Lung (tissue), 12 donors: ENCODE results near the gene PTPN14. TPM values are rescaled to one million over a fixed set of nuclear protein-coding genes. Genes with fewer than 3 reads are reported as not detected.

ENCODE experiments used
- ATAC-seq: fragments of 200-7000 bp; cut with Tn5 transposase; one replicate; pipeline ENCODE4 v1.9.1; 2020; ENCODE audit warnings: moderate number of reproducible peaks; ENCODE audit not compliant: insufficient read depth, low FRiP score
- DNase-seq, 3 donors: peaks; one replicate each; pipeline ENCODE4 v3.0.0-alpha.2; 2013 to 2017
- H3K27ac ChIP-seq, 2 donors: one replicate each; pipeline ENCODE4 v1.5.1; 2013; ENCODE audit warnings: mild to moderate bottlenecking in 2 of 2, moderate library complexity in 2 of 2, control low read depth in 1 of 2, inconsistent platforms in 1 of 2, low read depth in 1 of 2, low read length in 1 of 2
- H3K27me3 ChIP-seq, 3 donors: one replicate each; pipeline ENCODE4 v1.5.1; 2013; ENCODE audit warnings: low read length in 2 of 3; ENCODE audit not compliant: control insufficient read depth in 3 of 3, insufficient read depth in 3 of 3
- H3K36me3 ChIP-seq, 4 donors: one replicate each; pipeline ENCODE4 v1.5.1; 2013; ENCODE audit warnings: low read length in 4 of 4, mild to moderate bottlenecking in 1 of 4, moderate library complexity in 1 of 4; ENCODE audit not compliant: control insufficient read depth in 4 of 4, insufficient read depth in 4 of 4
- H3K4me1 ChIP-seq, 5 donors: one replicate each; pipeline ENCODE4 v1.5.1; 2013; ENCODE audit warnings: low read length in 5 of 5, mild to moderate bottlenecking in 2 of 5, moderate library complexity in 1 of 5; ENCODE audit not compliant: control insufficient read depth in 5 of 5, insufficient read depth in 5 of 5
- H3K4me3 ChIP-seq: one replicate; pipeline ENCODE4 v1.5.1; 2013; ENCODE audit warnings: mild to moderate bottlenecking, control low read depth, moderate library complexity
- H3K9ac ChIP-seq, 2 donors: one replicate each; pipeline ENCODE4 v1.5.1; 2013; ENCODE audit warnings: low read length in 2 of 2, control low read depth in 1 of 2; ENCODE audit not compliant: insufficient read depth in 1 of 2
- H3K9me3 ChIP-seq, 4 donors: one replicate each; pipeline ENCODE4 v1.5.1; 2013; ENCODE audit warnings: low read length in 3 of 4, mild to moderate bottlenecking in 1 of 4, moderate library complexity in 1 of 4; ENCODE audit not compliant: control insufficient read depth in 4 of 4, insufficient read depth in 3 of 4
- WGBS, 2 donors: extraction: QIAGEN DNeasy Blood & Tissue Kit; methylation state at CpG; one replicate each; pipeline ENCODE4 v1.1.7; 2013; 5-methylcytosine and 5-hydroxymethylcytosine counted together
- polyA plus RNA-seq, 2 donors: library from polyadenylated mRNA; stranded (reverse); fragments of 200-250 nt; gene quantifications; one replicate each; pipeline ENCODE4 v1.2.1, GENCODE V29; 2013
- total RNA-seq, 2 donors: library from RNA; depleted of rRNA in 1 of 2; stranded (reverse); fragments of >200 nt in 1 of 2; gene quantifications; one replicate each; pipeline ENCODE4 v1.2.1, GENCODE V29; 2014 to 2021
- TF ChIP-seq, protein P1 (sequence below): IDR thresholded peaks from 2 replicates; pipeline ENCODE4 v1.5.1; 2012; ENCODE audit warnings: mild to moderate bottlenecking; ENCODE audit errors: control extremely low read depth, extremely low read depth
- donor health status: control.
- donor health status: control.
- donor health status: Bipolar disorder and iron deficiency.
- donor health status: healthy.
- donor health status: DM: yes; HTN: yes; CAD: no.

PTPN14 gene
- total and polyA plus RNA-seq, 4 donors, result 4.4 to 43.2 (median 15.2) TPM

DNA sequence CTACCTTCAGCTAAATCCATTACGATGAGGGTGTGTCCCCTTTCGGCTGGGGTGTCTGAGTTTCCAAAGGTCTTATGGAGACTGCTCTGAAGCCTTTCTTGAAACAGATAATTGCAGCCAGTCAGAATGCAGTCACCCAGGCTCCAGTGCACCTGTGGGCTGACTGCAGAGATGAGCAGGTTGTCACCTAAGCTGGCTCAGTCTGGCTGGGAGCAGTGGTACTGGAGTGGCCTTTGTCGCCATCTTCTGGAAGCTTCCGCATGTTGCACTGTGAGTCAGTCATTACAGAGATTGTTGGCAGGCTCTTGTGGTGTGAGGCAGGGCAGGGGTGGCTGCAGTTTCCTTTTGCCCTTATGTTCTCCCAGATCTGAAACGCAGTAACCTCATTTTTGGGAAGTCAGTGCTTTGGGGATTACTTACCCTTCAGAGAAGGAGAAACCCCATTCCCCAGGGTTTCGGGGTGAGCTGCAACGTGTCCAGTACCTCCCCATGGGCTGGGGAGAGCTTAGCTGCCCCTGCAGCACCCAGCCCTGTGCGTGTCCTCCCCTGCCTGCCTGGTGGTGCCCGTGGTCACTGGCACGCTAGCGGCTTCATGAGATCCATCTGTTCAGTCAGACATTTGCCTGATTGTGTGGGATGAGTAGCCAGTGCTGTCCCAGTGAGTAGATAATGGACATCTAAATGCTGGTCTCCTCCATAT is 222.5 kb downstream of the PTPN14 start:
- TF ChIP-seq, protein P1, sequence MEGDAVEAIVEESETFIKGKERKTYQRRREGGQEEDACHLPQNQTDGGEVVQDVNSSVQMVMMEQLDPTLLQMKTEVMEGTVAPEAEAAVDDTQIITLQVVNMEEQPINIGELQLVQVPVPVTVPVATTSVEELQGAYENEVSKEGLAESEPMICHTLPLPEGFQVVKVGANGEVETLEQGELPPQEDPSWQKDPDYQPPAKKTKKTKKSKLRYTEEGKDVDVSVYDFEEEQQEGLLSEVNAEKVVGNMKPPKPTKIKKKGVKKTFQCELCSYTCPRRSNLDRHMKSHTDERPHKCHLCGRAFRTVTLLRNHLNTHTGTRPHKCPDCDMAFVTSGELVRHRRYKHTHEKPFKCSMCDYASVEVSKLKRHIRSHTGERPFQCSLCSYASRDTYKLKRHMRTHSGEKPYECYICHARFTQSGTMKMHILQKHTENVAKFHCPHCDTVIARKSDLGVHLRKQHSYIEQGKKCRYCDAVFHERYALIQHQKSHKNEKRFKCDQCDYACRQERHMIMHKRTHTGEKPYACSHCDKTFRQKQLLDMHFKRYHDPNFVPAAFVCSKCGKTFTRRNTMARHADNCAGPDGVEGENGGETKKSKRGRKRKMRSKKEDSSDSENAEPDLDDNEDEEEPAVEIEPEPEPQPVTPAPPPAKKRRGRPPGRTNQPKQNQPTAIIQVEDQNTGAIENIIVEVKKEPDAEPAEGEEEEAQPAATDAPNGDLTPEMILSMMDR, result peak; percentile 93
- Histone ChIP-seq H3K36me3 (peaks cover 2 to 24% (median 17%) of the 10 kb centered on the region in 4 donors), H3K9me3 (no peaks in the 10 kb centered on the region), H3K27ac (peak overlapping the region in 1 of 2 donors; percentile 80), H3K4me3 (no peak overlapping the region), H3K9ac (no peak overlapping the region), H3K27me3 (no peaks in the 10 kb centered on the region), H3K4me1 (peaks cover 0 to 3% (median 0%) of the 10 kb centered on the region in 5 donors)
- WGBS, 2 donors, result 65 to 67% methylated on average over 11 of the region's 11 CpGs
- ATAC-seq (peak; percentile 91), DNase-seq (peak; percentile 78 to 86 (median 80))

DNA sequence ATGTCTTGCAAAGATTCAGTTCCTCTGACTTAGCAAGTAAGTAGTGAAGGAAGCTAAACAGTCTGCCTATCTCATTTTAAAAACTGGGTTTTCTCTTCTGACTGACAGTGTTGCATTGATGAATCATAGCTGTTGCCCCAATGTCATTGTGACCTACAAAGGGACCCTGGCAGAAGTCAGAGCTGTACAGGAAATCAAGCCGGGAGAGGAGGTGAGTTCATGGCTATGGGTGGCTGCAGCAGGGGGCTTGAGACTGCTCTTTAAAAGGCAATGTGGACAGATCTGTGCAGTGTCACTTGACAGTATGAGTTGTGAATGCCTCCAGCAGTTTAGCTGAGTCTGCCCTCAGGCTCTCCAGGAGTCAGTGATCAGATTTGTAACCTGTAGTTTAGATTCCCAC is 223.9 kb downstream of the PTPN14 start:
- H3K4me1 ChIP-seq, result no peaks in the 10 kb centered on the region
- TF ChIP-seq, protein P1, result no peak
- no peak overlapping the region for H3K9ac ChIP-seq
- no peak overlapping the region for H3K4me3 ChIP-seq
- peak overlapping the region in 1 of 2 donors; percentile 80 for H3K27ac ChIP-seq
- no peak for ATAC-seq
- no peaks in the 10 kb centered on the region for H3K27me3 ChIP-seq
- no peaks in the 10 kb centered on the region for H3K9me3 ChIP-seq
- H3K36me3 ChIP-seq, result peaks cover 2 to 22% (median 17%) of the 10 kb centered on the region in 4 donors
- no peak for DNase-seq
- WGBS, 2 donors, result 33 to 38% methylated on average over 1 of the region's 1 CpG

DNA sequence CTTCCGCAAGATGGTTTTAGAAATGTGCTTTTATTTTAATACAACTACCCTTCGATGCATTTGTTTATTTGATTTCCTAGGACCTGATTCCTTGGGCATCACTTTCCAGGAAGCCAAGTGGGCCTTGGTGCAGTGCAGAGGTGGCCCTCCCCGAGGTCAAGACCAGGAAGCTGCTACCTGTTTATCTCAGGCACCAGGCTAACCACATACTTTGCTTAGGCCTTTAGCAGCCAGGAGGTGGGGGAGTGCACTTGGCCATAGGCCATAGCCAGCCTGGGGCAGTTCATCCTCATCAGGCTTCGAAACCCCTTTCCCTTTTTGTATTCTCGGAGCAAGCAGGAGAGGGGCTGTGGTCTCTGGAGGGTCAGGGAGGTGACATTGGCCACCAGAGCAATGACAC is 225.0 kb downstream of the PTPN14 start:
- 64 to 78% methylated on average over 5 of the region's 5 CpGs for WGBS, 2 donors
- no peaks in the 10 kb centered on the region for H3K9me3 ChIP-seq
- H3K4me3 ChIP-seq, result no peak overlapping the region
- ATAC-seq (no peak), DNase-seq (no peak)
- H3K36me3 ChIP-seq, result peaks cover 3 to 17% (median 15%) of the 10 kb centered on the region in 4 donors
- H3K27me3 ChIP-seq, result no peaks in the 10 kb centered on the region
- H3K4me1 ChIP-seq, result no peaks in the 10 kb centered on the region
- H3K9ac ChIP-seq, result no peak overlapping the region
- H3K27ac ChIP-seq, result peak overlapping the region in 1 of 2 donors; percentile 80
- TF ChIP-seq, protein P1, result no peak
